Measurements from ENCODE around the gene FLT4. TPM values are rescaled to one million over a fixed set of nuclear protein-coding genes. Genes with fewer than 3 reads are reported as not detected.

FLT4 gene
- total RNA-seq, 1 experiment from 2014 or later: 0.44 TPM

- in situ Hi-C loops (cut with HindIII; ENCODE audit: low pct_unique_long_range_greater_than_20kb, low sequenced_read_pairs): no loop called here
- no peak overlapping the region for H3K27ac ChIP-seq (ENCODE audit: low read length)
- no TSS peak for BruUV-seq (replicated peaks)
These were observed 53.9 kb downstream of the FLT4 start for GRCh38 chr5:180595381-180596114.

GRCh38 chr5:180595046-180595379 is 54.4 kb downstream of the FLT4 start:
- POLR2A ChIA-PET: no interaction called here
- Histone ChIP-seq H3K9me3 (ENCODE audit: control insufficient read depth, insufficient read depth, low read depth, low read length) (no peaks in the 10 kb centered on the region), H3K4me1 (ENCODE audit: control insufficient read depth, insufficient read depth, low read length) (no peaks in the 10 kb centered on the region), H3K27ac (ENCODE audit: low read length) (no peak overlapping the region), H3K27me3 (ENCODE audit: control insufficient read depth, insufficient read depth, low read length) (no peaks in the 10 kb centered on the region; the same call in 1 of the 2 replicates), H3K4me3 (ENCODE audit: low read depth in 2 of 2, low read length in 2 of 2) (no peak overlapping the region), H3K36me3 (ENCODE audit: control insufficient read depth, insufficient read depth, low read length) (no peaks in the 10 kb centered on the region)
- in situ Hi-C loops (cut with HindIII; ENCODE audit: low pct_unique_long_range_greater_than_20kb, low sequenced_read_pairs) (no loop called here), intact Hi-C loops (cut with micrococcal nuclease; ENCODE audit: unreplicated experiment) (no loop called here)
- no TSS peak for BruUV-seq (replicated peaks)
- DNase-seq (ENCODE audit: low read depth, low spot score) (no peak), ATAC-seq (no peak)
- no peak for TF ChIP-seq TCF7L2 (IDR thresholded peaks at IDR 0.05; ENCODE audit: low read depth, low read length)
- no peak for TF ChIP-seq SIN3A (IDR thresholded peaks at IDR 0.05; ENCODE audit: borderline replicate concordance, insufficient read depth, low read depth, low read length)
- TF ChIP-seq, protein P1, sequence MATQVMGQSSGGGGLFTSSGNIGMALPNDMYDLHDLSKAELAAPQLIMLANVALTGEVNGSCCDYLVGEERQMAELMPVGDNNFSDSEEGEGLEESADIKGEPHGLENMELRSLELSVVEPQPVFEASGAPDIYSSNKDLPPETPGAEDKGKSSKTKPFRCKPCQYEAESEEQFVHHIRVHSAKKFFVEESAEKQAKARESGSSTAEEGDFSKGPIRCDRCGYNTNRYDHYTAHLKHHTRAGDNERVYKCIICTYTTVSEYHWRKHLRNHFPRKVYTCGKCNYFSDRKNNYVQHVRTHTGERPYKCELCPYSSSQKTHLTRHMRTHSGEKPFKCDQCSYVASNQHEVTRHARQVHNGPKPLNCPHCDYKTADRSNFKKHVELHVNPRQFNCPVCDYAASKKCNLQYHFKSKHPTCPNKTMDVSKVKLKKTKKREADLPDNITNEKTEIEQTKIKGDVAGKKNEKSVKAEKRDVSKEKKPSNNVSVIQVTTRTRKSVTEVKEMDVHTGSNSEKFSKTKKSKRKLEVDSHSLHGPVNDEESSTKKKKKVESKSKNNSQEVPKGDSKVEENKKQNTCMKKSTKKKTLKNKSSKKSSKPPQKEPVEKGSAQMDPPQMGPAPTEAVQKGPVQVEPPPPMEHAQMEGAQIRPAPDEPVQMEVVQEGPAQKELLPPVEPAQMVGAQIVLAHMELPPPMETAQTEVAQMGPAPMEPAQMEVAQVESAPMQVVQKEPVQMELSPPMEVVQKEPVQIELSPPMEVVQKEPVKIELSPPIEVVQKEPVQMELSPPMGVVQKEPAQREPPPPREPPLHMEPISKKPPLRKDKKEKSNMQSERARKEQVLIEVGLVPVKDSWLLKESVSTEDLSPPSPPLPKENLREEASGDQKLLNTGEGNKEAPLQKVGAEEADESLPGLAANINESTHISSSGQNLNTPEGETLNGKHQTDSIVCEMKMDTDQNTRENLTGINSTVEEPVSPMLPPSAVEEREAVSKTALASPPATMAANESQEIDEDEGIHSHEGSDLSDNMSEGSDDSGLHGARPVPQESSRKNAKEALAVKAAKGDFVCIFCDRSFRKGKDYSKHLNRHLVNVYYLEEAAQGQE (IDR thresholded peaks at IDR 0.05; ENCODE audit: insufficient read depth in 1 of 2, low read depth in 2 of 2, low read length in 1 of 2): no peak
- TF ChIP-seq, protein P2, sequence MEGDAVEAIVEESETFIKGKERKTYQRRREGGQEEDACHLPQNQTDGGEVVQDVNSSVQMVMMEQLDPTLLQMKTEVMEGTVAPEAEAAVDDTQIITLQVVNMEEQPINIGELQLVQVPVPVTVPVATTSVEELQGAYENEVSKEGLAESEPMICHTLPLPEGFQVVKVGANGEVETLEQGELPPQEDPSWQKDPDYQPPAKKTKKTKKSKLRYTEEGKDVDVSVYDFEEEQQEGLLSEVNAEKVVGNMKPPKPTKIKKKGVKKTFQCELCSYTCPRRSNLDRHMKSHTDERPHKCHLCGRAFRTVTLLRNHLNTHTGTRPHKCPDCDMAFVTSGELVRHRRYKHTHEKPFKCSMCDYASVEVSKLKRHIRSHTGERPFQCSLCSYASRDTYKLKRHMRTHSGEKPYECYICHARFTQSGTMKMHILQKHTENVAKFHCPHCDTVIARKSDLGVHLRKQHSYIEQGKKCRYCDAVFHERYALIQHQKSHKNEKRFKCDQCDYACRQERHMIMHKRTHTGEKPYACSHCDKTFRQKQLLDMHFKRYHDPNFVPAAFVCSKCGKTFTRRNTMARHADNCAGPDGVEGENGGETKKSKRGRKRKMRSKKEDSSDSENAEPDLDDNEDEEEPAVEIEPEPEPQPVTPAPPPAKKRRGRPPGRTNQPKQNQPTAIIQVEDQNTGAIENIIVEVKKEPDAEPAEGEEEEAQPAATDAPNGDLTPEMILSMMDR (IDR thresholded peaks at IDR 0.05): no peak
- TF ChIP-seq POLR2AphosphoS5 (IDR thresholded peaks at IDR 0.05; ENCODE audit: low read depth, low read length): no peak
- CTCF ChIA-PET: interaction anchor here (1.0 kb wide), 1 partner anchor 11 kb away, joined by 5 read pairs; no protein-coding TSS in a partner anchor

More at GRCh38 chr5:180595381-180596114, 53.9 kb downstream of the FLT4 start:
- no peak for TF ChIP-seq TCF7L2 (IDR thresholded peaks at IDR 0.05; ENCODE audit: low read depth, low read length)
- TF ChIP-seq, protein P1 (IDR thresholded peaks at IDR 0.05; ENCODE audit: insufficient read depth in 1 of 2, low read depth in 2 of 2, low read length in 1 of 2): no peak
- no peak for TF ChIP-seq SIN3A (IDR thresholded peaks at IDR 0.05; ENCODE audit: borderline replicate concordance, insufficient read depth, low read depth, low read length)
- no peak for TF ChIP-seq POLR2AphosphoS5 (IDR thresholded peaks at IDR 0.05; ENCODE audit: low read depth, low read length)
- TF ChIP-seq, protein P2 (IDR thresholded peaks at IDR 0.05): no peak
- Histone ChIP-seq H3K4me1 (ENCODE audit: control insufficient read depth, insufficient read depth, low read length) (no peaks in the 10 kb centered on the region), H3K4me3 (ENCODE audit: low read depth in 2 of 2, low read length in 2 of 2) (no peak overlapping the region), H3K27me3 (ENCODE audit: control insufficient read depth, insufficient read depth, low read length) (no peaks in the 10 kb centered on the region), H3K9me3 (ENCODE audit: control insufficient read depth, insufficient read depth, low read depth, low read length) (no peaks in the 10 kb centered on the region), H3K36me3 (ENCODE audit: control insufficient read depth, insufficient read depth, low read length) (no peaks in the 10 kb centered on the region)
- intact Hi-C loops (cut with micrococcal nuclease; ENCODE audit: unreplicated experiment): no loop called here
- DNase-seq (ENCODE audit: low read depth, low spot score) (no peak), ATAC-seq (no peak)
- ChIA-PET POLR2A (interaction anchor here (0.5 kb wide), 1 partner anchor 67 kb away, joined by 8 read pairs; no protein-coding TSS in a partner anchor), CTCF (interaction anchor here (1.0 kb wide), 1 partner anchor 11 kb away, joined by 5 read pairs; no protein-coding TSS in a partner anchor)
